ENCODE results near the gene USP3. TPM values are rescaled to one million over a fixed set of nuclear protein-coding genes. Genes with fewer than 3 reads are reported as not detected.

Gene USP3
- polyA plus RNA-seq, 1 of the 3 experiments (the other 2 are of a cell fraction): 9.3 TPM

- Histone ChIP-seq H3F3A (replicated peaks; ENCODE audit: insufficient read depth) (peaks cover 9% of the 10 kb centered on the region), H3K27ac (ENCODE audit: low read depth in 2 of 2, low read length in 1 of 2) (peak overlapping the region; percentile 36 to 60; a peak in 3 of 4 replicates), H3K4me1 (ENCODE audit: control insufficient read depth in 1 of 2, insufficient read depth in 2 of 2, low read depth in 1 of 2, low read length in 1 of 2) (peaks cover 2 to 15% of the 10 kb centered on the region in 2 experiments; a peak in 2 of 4 replicates), H3K4me3 (ENCODE audit: low read depth in 2 of 2, low read length in 1 of 2) (no peak overlapping the region), H3K36me3 (replicated peaks in 1 of 2; ENCODE audit: control insufficient read depth in 1 of 2, insufficient read depth in 2 of 2, low read length in 1 of 2) (no peaks in the 10 kb centered on the region), H3K27me3 (ENCODE audit: insufficient read depth) (no peaks in the 10 kb centered on the region), H3K79me2 (ENCODE audit: insufficient read depth) (no peaks in the 10 kb centered on the region), H3K9ac (no peak overlapping the region), H4K20me1 (ENCODE audit: insufficient read depth) (no peaks in the 10 kb centered on the region), H3K9me3 (no peaks in the 10 kb centered on the region), H3K4me2 (0 out of 2 replicates have a peak overlapping the region, but pooled peaks have one; percentile 7), H3K9me2 (no peaks in the 10 kb centered on the region), H2AFZ (ENCODE audit: low read depth) (peak overlapping the region; percentile 38)
- TF ChIP-seq TEAD4 (IDR thresholded peaks at IDR 0.05; ENCODE audit: borderline replicate concordance, insufficient read depth) (no peak), JUND (IDR thresholded peaks at IDR 0.05) (no peak), IRF3 (IDR thresholded peaks at IDR 0.05; ENCODE audit: low read depth, low read length) (no peak), RAD21 (IDR thresholded peaks at IDR 0.05; ENCODE audit: low read length) (no peak), EP300 (IDR thresholded peaks at IDR 0.05; ENCODE audit: borderline replicate concordance in 1 of 2, low read depth in 1 of 2, low read length in 1 of 2) (no peak), NFIC (IDR thresholded peaks at IDR 0.05; ENCODE audit: borderline replicate concordance) (no peak), TAF1 (IDR thresholded peaks at IDR 0.05; ENCODE audit: borderline replicate concordance, low read depth, low read length) (no peak), SIN3A (IDR thresholded peaks at IDR 0.05; ENCODE audit: borderline replicate concordance, low read depth, low read length) (no peak), MEF2A (IDR thresholded peaks at IDR 0.05; ENCODE audit: borderline replicate concordance, low read depth) (no peak), SMC3 (IDR thresholded peaks at IDR 0.05; ENCODE audit: low read depth, low read length) (no peak), POLR2AphosphoS5 (IDR thresholded peaks at IDR 0.05; ENCODE audit: low read depth, low read length) (no peak), USF1 (IDR thresholded peaks at IDR 0.05; ENCODE audit: borderline replicate concordance, low read depth) (no peak), ELF1 (IDR thresholded peaks at IDR 0.05) (no peak), PBX3 (IDR thresholded peaks at IDR 0.05) (no peak), RCOR1 (IDR thresholded peaks at IDR 0.05; ENCODE audit: low read length) (no peak), GATA2 (CRISPR knock-in tag; IDR thresholded peaks at IDR 0.05) (no peak), MXI1 (IDR thresholded peaks at IDR 0.05; ENCODE audit: low read depth, low read length) (no peak), REST (IDR thresholded peaks at IDR 0.05; ENCODE audit: low read depth, low read length) (no peak), FOXJ3 (CRISPR knock-in tag; IDR thresholded peaks at IDR 0.05) (no peak), EZH2phosphoT487 (IDR thresholded peaks at IDR 0.05; ENCODE audit: borderline replicate concordance, low read depth) (no peak)
- POLR2A ChIA-PET: no interaction called here
- 88% methylated on average over 15 of the region's 22 CpGs for WGBS (ENCODE audit: low lambda C conversion rate)
- CTCF ChIA-PET: interaction anchor here (1.5 kb wide), 1 partner anchor 26 kb away, joined by 3 read pairs; no protein-coding TSS in a partner anchor
- DNase-seq: no peak
These were observed 43.0 kb upstream of the USP3 start for GRCh38 chr15:63461230-63461985.

All from SK-N-SH (cell line).